ENCODE data around the gene PDE7B. TPM values are rescaled to one million over a fixed set of nuclear protein-coding genes. Genes with fewer than 3 reads are reported as not detected.

PDE7B gene
- total RNA-seq, 1 donor from 2014 or later = 0.53 TPM

DNA sequence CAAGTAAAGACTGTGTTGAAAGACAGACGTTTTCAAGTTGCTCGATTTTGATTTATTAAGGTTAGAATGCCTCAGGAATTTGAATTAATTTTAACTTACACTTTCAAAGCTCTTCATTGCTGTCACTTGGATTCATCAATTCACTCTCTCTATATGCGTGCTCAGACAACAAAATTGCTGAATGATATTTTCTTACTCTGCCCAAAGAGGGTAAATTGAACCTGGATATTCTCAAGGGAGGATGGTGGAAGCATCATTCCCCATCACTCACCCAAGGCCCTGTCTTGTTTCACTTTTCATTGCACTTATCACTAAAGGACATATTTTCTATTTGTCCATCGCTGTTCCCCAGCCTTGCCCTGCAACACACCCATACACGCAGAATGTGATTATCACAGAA, 102.3 kb downstream of the PDE7B start:
- no peak for FAIRE-seq
- TF ChIP-seq, protein P1, sequence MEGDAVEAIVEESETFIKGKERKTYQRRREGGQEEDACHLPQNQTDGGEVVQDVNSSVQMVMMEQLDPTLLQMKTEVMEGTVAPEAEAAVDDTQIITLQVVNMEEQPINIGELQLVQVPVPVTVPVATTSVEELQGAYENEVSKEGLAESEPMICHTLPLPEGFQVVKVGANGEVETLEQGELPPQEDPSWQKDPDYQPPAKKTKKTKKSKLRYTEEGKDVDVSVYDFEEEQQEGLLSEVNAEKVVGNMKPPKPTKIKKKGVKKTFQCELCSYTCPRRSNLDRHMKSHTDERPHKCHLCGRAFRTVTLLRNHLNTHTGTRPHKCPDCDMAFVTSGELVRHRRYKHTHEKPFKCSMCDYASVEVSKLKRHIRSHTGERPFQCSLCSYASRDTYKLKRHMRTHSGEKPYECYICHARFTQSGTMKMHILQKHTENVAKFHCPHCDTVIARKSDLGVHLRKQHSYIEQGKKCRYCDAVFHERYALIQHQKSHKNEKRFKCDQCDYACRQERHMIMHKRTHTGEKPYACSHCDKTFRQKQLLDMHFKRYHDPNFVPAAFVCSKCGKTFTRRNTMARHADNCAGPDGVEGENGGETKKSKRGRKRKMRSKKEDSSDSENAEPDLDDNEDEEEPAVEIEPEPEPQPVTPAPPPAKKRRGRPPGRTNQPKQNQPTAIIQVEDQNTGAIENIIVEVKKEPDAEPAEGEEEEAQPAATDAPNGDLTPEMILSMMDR (IDR thresholded peaks at IDR 0.05; ENCODE audit: insufficient read depth, low read length, severe bottlenecking) = no peak

DNA sequence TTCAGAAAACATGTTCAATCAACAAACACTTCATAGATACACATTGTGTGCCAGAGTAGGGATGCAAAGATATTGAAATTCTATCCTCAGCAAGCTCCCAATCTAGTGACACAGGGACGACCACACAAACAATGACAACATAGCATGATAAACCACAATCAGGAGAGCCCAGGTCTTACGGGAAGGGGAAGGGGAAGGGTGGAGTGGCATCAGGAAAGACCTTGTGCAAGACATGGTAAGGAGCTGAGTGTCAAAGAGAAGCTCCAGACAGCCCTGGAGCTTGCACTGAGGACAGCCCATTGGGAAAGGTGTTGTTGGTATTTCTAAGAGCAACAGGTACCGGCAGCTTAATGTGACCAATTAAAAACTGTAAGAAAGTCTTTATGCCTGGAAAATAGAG, 103.6 kb downstream of the PDE7B start:
- DNase-seq (ENCODE audit: low read depth) = no peak
- FAIRE-seq = no peak
- no peaks in the 10 kb centered on the region for H3K36me3 ChIP-seq (ENCODE audit: control insufficient read depth, insufficient read depth, low read length)
- TF ChIP-seq, protein P1 (IDR thresholded peaks at IDR 0.05; ENCODE audit: insufficient read depth, low read length, severe bottlenecking) = no peak
- H3K4me3 ChIP-seq (ENCODE audit: low read depth, low read length) = no peak overlapping the region
- H3K27me3 ChIP-seq (ENCODE audit: control insufficient read depth, insufficient read depth, low read length) = no peaks in the 10 kb centered on the region

More for the DNA sequence above, 102.3 kb downstream of the PDE7B start:
- no peak for DNase-seq (ENCODE audit: low read depth)
- Histone ChIP-seq H3K36me3 (ENCODE audit: control insufficient read depth, insufficient read depth, low read length) (no peaks in the 10 kb centered on the region), H3K4me3 (ENCODE audit: low read depth, low read length) (no peak overlapping the region), H3K27me3 (ENCODE audit: control insufficient read depth, insufficient read depth, low read length) (no peaks in the 10 kb centered on the region)

DNA sequence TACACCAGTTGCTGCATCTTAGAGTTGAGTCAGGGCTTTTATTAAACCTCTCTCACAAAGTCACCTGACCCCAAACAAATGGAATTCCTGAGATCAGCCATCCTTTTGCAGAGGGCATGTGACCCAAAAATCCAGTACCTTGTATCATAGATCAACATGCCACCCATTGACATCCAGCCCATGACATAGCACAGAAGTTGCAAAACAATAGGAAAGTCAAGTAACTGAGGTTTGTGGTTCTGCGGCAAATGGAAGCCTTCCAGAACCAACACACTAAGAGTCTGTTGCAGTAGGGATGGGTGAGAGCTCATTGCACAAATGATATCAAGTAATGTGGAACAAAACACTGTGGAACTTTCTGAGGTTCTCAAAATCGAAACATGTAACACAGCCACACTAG, 111.2 kb downstream of the PDE7B start:
- no peak for DNase-seq (ENCODE audit: low read depth)
- Histone ChIP-seq H3K27me3 (ENCODE audit: control insufficient read depth, insufficient read depth, low read length) (no peaks in the 10 kb centered on the region), H3K36me3 (ENCODE audit: control insufficient read depth, insufficient read depth, low read length) (no peaks in the 10 kb centered on the region), H3K4me3 (ENCODE audit: low read depth, low read length) (no peak overlapping the region)
- no peak for FAIRE-seq
- TF ChIP-seq, protein P1 (IDR thresholded peaks at IDR 0.05; ENCODE audit: insufficient read depth, low read length, severe bottlenecking) = no peak

DNA sequence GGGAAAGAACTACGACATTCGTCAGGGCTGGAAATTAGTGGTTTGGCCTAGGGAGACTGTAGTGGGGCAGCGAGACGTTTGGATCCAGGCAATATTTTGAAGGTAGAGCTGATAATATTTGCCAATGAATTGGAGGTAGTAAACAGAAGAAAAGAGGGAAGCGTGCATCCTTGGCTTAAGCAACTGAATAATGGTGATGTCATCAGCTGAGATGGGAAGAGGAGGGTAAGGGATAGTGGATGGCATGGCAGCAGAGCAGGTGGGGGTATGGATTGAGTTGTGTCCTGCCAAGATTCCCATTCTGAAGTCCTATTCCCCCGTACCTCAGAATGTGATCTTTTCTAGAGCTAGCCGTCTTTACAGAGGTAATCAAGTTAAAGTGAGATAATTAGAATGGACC, 119.2 kb downstream of the PDE7B start:
- Histone ChIP-seq H3K27me3 (ENCODE audit: control insufficient read depth, insufficient read depth, low read length) (no peaks in the 10 kb centered on the region), H3K36me3 (ENCODE audit: control insufficient read depth, insufficient read depth, low read length) (no peaks in the 10 kb centered on the region), H3K4me3 (ENCODE audit: low read depth, low read length) (no peak overlapping the region)
- FAIRE-seq (no peak), DNase-seq (ENCODE audit: low read depth) (no peak)
- TF ChIP-seq, protein P1 (IDR thresholded peaks at IDR 0.05; ENCODE audit: insufficient read depth, low read length, severe bottlenecking) = no peak

DNA sequence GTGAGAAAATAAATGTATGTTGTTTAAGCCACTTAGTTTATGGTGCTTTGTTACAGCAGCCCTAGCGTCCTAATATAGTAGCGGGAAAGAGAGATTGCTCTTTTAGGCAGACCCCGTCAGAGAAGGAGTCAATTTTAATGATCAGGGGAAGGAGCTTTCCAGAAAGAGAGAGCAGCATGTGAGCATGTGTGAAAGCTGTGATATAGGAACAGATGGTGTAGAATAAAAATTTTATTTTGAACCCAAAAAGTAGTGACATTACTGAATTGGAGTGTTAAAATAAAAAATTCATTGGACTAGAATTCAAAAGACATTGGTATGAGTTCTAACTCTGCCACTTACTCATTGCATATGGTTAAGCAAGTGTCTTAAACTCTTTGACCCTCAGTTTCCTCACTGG, 119.8 kb downstream of the PDE7B start:
- no peaks in the 10 kb centered on the region for H3K36me3 ChIP-seq (ENCODE audit: control insufficient read depth, insufficient read depth, low read length)
- no peak for DNase-seq (ENCODE audit: low read depth)
- no peak overlapping the region for H3K4me3 ChIP-seq (ENCODE audit: low read depth, low read length)
- H3K27me3 ChIP-seq (ENCODE audit: control insufficient read depth, insufficient read depth, low read length) = no peaks in the 10 kb centered on the region
- TF ChIP-seq, protein P1 (IDR thresholded peaks at IDR 0.05; ENCODE audit: insufficient read depth, low read length, severe bottlenecking) = no peak
- no peak for FAIRE-seq

DNA sequence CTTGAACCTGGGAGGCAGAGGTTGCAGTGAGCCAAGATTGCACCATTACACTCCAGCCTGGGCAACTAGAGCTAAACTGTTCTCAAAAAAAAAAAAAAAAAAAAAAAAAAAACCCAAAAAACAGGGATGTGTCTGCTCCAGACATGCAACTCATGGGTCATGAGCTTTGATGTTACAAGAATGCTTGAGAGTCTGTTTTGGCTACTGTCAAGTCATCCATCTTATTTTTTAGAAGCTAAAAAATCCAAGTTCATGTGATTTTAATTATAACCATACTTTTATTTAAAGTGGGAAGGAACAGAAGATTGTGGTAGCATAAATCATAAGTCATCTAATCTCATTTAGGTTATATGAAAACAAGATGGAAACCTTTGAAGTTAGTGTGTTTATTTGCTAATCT, 120.6 kb downstream of the PDE7B start:
- no peak for DNase-seq (ENCODE audit: low read depth)
- no peaks in the 10 kb centered on the region for H3K36me3 ChIP-seq (ENCODE audit: control insufficient read depth, insufficient read depth, low read length)
- no peaks in the 10 kb centered on the region for H3K27me3 ChIP-seq (ENCODE audit: control insufficient read depth, insufficient read depth, low read length)
- TF ChIP-seq, protein P1 (IDR thresholded peaks at IDR 0.05; ENCODE audit: insufficient read depth, low read length, severe bottlenecking) = no peak
- H3K4me3 ChIP-seq (ENCODE audit: low read depth, low read length) = no peak overlapping the region
- FAIRE-seq = no peak
